Measurements from ENCODE around the gene DMXL2. TPM values are rescaled to one million over a fixed set of nuclear protein-coding genes. Genes with fewer than 3 reads are reported as not detected.
"Not testable (repeated sequence)": the region's sequence is repeated elsewhere in the genome, so short reads cannot be mapped to it uniquely, and the experiment has no call there.

Gene DMXL2
- total RNA-seq (2014; rRNA removed; shearing (Covaris generic)) = 21.3 and 25.0 TPM in 2 replicates

- DNase-seq (ENCODE audit: low spot score) = peak; percentile 93
- in situ Hi-C loops (cut with HindIII; ENCODE audit: low sequenced_read_pairs) = no loop called here
These were observed at the start of gene DMXL2 for GRCh38 chr15:51622604-51623370. TSS of gene DMXL2 (minus strand) at chr15:51622771. CDS start at chr15:51622545, 226 bp downstream.

- in situ Hi-C loops (cut with HindIII; ENCODE audit: low sequenced_read_pairs) = no loop called here
- no peak for DNase-seq (ENCODE audit: low spot score)
These were observed 49.6 kb upstream of the DMXL2 start for GRCh38 chr15:51672155-51672687.

GRCh38 chr15:51669381-51669780 is 46.8 kb upstream of the DMXL2 start:
- no peak for DNase-seq (ENCODE audit: low spot score)
- in situ Hi-C loops (cut with HindIII; ENCODE audit: low sequenced_read_pairs) = no loop called here

GRCh38 chr15:51668446-51668845 is 45.9 kb upstream of the DMXL2 start:
- no peak for DNase-seq (ENCODE audit: low spot score)
- in situ Hi-C loops (cut with HindIII; ENCODE audit: low sequenced_read_pairs) = no loop called here

- no peak for DNase-seq (ENCODE audit: low spot score)
- in situ Hi-C loops (cut with HindIII; ENCODE audit: low sequenced_read_pairs) = no loop called here
These were observed 44.9 kb upstream of the DMXL2 start for GRCh38 chr15:51667478-51667877.

GRCh38 chr15:51661072-51661471 is 38.5 kb upstream of the DMXL2 start:
- in situ Hi-C loops (cut with HindIII; ENCODE audit: low sequenced_read_pairs) = no loop called here
- no peak for DNase-seq (ENCODE audit: low spot score)

- DNase-seq (ENCODE audit: low spot score) = no peak
- in situ Hi-C loops (cut with HindIII; ENCODE audit: low sequenced_read_pairs) = no loop called here
These were observed 36.1 kb upstream of the DMXL2 start for GRCh38 chr15:51658664-51659063.

GRCh38 chr15:51655401-51656057 is 33.0 kb upstream of the DMXL2 start:
- in situ Hi-C loops (cut with HindIII; ENCODE audit: low sequenced_read_pairs); DNase-seq (ENCODE audit: low spot score): not testable (repeated sequence)

- no peak for DNase-seq (ENCODE audit: low spot score)
- in situ Hi-C loops (cut with HindIII; ENCODE audit: low sequenced_read_pairs) = no loop called here
These were observed 29.6 kb upstream of the DMXL2 start for GRCh38 chr15:51652084-51652668.

- DNase-seq (ENCODE audit: low spot score) = peak; percentile 88
- in situ Hi-C loops (cut with HindIII; ENCODE audit: low sequenced_read_pairs) = no loop called here
These were observed 27.3 kb upstream of the DMXL2 start for GRCh38 chr15:51649659-51650521.

- in situ Hi-C loops (cut with HindIII; ENCODE audit: low sequenced_read_pairs); DNase-seq (ENCODE audit: low spot score): not testable (repeated sequence)
These were observed 26.1 kb upstream of the DMXL2 start for GRCh38 chr15:51648643-51649042.

- DNase-seq (ENCODE audit: low spot score) = not testable (repeated sequence)
These were observed 25.5 kb upstream of the DMXL2 start for GRCh38 chr15:51648101-51648500.

GRCh38 chr15:51647128-51647562 is 24.6 kb upstream of the DMXL2 start:
- in situ Hi-C loops (cut with HindIII; ENCODE audit: low sequenced_read_pairs) = no loop called here
- DNase-seq (ENCODE audit: low spot score) = peak; percentile 15

More at GRCh38 chr15:51648101-51648500, 25.5 kb upstream of the DMXL2 start:
- in situ Hi-C loops (cut with HindIII; ENCODE audit: low sequenced_read_pairs) = not testable (repeated sequence)

GRCh38 chr15:51642696-51643095 is 20.1 kb upstream of the DMXL2 start:
- no peak for DNase-seq (ENCODE audit: low spot score)
- in situ Hi-C loops (cut with HindIII; ENCODE audit: low sequenced_read_pairs) = no loop called here

GRCh38 chr15:51641490-51642130 is 19.0 kb upstream of the DMXL2 start:
- in situ Hi-C loops (cut with HindIII; ENCODE audit: low sequenced_read_pairs) = no loop called here

GRCh38 chr15:51634591-51635198 is 12.1 kb upstream of the DMXL2 start:
- no peak for DNase-seq (ENCODE audit: low spot score)
- in situ Hi-C loops (cut with HindIII; ENCODE audit: low sequenced_read_pairs) = no loop called here

More at GRCh38 chr15:51641490-51642130, 19.0 kb upstream of the DMXL2 start:
- DNase-seq (ENCODE audit: low spot score) = no peak

- in situ Hi-C loops (cut with HindIII; ENCODE audit: low sequenced_read_pairs) = no loop called here
These were observed 7.0 kb upstream of the DMXL2 start for GRCh38 chr15:51629612-51630011.

GRCh38 chr15:51625236-51625635 is 2.7 kb upstream of the DMXL2 start:
- in situ Hi-C loops (cut with HindIII; ENCODE audit: low sequenced_read_pairs) = no loop called here
- no peak for DNase-seq (ENCODE audit: low spot score)

More at GRCh38 chr15:51629612-51630011, 7.0 kb upstream of the DMXL2 start:
- no peak for DNase-seq (ENCODE audit: low spot score)
